GM18870 (cell line): ENCODE results near the gene PRR5L.
"Not testable (repeated sequence)": the region's sequence is repeated elsewhere in the genome, so short reads cannot be mapped to it uniquely, and the experiment has no call there.

Experiments
- ATAC-seq: cut with Tn5 transposase; IDR thresholded peaks from one replicate; pipeline ENCODE4 v1.9.1; 2021; ENCODE audit warnings: moderate library complexity; ENCODE audit not compliant: unreplicated experiment

The PRR5L gene

GRCh38 chr11:36455658-36456111 lies 159.6 kb downstream of the PRR5L start:
- no peak for ATAC-seq

- no peak for ATAC-seq
These were observed 160.1 kb downstream of the PRR5L start for GRCh38 chr11:36456156-36456555.

DNA sequence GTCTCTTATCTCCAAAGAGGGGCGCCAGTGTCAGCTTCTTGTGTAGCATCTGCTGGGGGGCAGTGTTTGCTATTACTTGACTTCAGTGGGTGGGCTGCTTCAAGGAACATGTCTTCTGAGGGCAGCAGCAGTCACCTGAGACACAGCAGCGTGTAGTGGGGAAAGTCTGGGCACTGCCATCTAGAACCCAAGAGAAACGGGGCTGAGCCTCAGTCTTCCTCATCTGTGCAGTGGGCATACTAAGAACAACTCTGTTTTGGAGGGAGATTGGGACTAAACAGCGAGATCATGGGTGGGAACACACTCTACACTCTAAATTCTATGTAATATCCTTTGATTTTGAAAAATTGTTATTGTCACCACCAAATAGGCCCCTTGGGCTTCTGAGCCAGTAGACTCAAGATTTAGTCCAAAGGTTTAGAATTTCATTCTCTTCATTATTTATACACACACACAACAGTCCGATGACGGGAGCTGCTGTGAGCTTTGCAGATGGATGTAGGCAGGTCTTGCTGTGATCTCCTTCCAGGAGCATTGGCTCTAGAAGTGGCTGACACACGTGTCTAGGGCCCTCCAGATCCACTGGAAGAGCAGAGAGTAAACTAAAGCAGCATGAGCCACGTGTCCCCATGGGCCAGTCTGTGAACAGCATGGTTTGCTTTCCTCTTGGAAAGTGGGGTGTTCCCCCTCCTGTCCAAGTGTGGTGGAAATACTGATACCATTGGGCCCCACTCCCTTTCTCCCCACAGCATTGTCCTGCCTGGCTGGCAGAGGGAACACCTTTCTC lies 162.2 kb downstream of the PRR5L start:
- ATAC-seq: no peak

DNA sequence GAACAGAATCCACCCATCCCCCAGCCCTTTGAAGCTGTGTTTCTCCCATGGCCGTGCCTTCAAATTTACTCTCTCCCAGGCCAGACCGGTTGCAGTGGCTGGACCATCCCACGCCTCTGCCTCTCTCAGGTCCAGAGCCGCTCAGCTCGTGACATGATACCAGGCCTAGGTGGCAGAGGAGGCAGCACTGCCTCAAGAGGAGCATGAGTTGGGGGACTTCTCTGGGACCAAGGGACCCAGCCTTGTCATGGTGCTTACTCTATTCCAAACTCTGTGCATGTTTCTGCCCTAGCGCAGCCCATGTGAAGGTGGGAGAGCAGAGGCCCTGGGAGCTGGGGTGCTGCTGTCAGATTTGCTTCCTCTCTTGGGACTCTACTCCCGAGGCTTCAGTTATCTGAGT lies 163.0 kb downstream of the PRR5L start:
- ATAC-seq: no peak

DNA sequence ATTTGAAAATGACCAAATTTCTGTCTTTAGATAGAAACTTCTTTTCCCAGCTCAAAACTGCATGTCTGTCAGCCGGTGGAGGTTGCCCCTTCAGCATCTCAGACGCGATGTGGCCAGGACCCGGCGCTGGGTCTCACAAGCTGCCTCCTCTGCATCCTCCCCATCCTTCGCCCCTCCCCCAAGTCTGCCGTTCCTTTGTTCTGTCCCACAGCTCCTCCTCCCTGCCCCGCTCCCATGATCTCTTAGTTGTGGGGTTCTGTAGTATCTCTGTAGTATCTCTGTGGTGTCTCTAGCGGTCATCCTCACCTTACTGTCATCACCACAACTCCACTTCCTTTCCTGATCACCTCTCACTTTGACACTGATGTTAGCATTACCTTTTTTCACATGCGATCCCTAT lies 164.1 kb downstream of the PRR5L start:
- ATAC-seq: no peak

- ATAC-seq: no peak
These were observed 166.2 kb downstream of the PRR5L start for GRCh38 chr11:36462321-36462720.

GRCh38 chr11:36463781-36464180 lies 167.7 kb downstream of the PRR5L start:
- ATAC-seq: no peak

DNA sequence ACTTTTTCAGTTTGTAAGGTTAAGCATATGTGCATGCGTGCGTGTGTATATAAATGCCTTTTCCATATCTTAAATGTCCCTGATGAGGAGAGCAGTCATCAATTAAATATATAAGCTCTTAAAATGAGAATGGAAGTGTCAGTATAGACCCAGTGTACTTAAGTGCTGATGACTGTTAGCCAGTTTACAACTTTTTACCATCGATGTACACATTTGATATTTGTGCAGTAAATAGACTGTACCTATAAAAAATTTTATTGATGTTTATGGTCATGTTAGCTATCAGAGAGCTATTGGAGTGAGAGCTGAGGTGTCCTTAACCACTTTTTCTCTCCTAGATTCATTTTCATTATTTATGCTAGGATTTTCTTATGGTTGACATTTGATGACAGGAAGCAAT lies 168.6 kb downstream of the PRR5L start:
- ATAC-seq: no peak

GRCh38 chr11:36465449-36466163 lies 169.5 kb downstream of the PRR5L start:
- no peak for ATAC-seq

DNA sequence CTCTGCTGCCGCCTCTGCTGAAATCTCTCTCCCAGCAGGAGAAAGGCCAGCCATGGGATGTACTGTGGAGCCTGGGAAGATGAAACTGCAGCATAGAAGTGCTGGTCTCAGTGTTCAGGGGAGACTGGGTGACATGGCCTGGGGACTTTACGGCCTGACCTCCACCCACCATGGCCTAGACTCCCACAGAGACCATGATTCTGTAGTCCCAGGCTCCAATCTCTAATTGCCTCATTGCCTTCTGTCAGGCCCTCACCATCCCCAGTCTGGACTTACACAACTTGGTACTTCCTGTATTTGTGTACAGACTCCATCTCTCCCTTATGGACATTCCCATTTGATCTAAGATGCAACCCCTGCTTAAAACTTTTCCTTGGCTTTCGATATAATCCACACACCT lies 170.9 kb downstream of the PRR5L start:
- ATAC-seq: no peak

DNA sequence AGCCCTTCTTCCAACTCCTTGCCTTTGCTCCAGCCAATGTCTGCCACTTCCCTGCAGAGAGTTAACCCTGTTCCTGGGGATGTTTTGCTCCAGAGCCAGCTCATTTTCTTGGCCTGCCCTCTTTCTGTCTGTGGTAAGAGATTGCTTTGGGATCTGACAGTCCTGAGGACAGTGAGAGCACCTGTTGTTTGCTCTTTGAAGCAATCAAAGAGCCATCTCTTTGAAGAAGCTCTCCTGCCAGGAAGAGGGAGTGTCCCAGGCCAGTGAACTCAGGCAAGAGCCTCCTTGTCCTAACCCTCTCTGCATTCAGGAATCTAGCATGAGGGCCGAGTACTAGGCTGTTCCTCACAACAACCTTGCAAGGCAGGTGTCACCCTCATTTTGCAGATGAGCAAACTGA lies 171.8 kb downstream of the PRR5L start:
- no peak for ATAC-seq

- no peak for ATAC-seq
These were observed 173.0 kb downstream of the PRR5L start for GRCh38 chr11:36469063-36469462.

DNA sequence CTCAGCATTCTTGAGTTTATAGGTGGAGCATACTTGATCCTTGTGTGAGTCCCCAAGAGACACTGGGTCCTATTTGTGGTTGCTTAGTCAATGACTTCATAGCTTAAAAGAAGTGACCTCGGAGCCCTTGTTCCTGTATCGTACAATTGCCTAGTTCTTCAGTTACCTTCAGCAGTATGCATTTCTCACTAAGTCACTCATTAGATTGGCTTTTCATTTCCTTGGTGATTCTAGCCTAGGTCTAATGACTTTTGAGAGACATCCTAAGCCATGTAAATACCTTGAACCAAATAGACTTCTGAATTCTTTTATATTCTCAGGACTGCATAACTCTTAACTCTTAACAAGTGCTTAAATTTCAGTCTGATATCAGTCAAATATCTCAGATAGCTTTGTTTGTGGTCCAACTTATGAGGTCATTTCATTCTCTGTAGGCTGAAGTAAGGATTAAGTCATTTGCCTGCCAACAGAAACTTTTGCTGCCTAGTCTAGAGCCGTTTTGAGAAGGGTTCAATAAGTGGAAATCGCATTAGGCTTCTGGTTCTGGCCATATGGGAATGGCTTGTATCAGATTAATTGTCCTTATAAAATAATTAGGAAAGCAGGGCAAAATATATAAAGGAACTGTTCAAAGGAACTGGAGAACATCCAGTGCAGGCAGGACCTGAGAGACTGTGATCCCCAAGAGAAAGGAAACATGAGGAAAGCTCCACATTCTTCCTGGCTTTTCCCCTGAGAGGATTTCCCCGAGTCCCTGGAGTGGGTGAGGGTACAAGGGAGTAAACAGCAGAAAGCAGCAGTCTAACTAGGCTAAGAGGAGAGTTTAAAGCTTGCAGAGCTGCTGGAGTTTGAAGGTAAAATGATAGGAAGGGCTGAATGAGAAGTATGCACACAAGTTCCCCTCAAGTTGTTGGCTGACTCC lies 174.1 kb downstream of the PRR5L start:
- no peak for ATAC-seq

DNA sequence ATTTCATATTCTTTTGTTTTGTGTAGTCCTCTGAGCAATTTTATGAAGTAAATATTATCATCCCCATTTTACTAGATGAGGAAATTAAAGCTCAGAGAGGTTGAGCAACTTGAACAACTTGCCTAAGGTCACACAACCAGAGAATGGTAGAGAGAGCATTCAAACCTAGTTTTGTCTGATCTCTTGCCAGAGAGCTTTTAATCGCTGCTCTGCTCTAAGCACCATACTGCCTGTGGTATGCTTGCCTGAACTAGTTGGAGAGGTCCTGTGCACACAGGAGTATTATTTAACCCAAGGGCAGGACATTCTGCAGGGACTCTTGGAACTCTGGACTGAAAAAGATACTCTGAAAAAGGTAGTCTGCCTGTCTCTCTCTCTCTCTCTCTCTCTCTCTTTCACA lies 175.5 kb downstream of the PRR5L start:
- no peak for ATAC-seq

GRCh38 chr11:36475192-36475591 lies 179.1 kb downstream of the PRR5L start:
- no peak for ATAC-seq

- ATAC-seq: no peak
These were observed 182.7 kb downstream of the PRR5L start for GRCh38 chr11:36478700-36479329.

- no peak for ATAC-seq
These were observed 184.7 kb downstream of the PRR5L start for GRCh38 chr11:36480833-36481232.

- ATAC-seq: not testable (repeated sequence)
These were observed 187.0 kb downstream of the PRR5L start for GRCh38 chr11:36483042-36483441.

DNA sequence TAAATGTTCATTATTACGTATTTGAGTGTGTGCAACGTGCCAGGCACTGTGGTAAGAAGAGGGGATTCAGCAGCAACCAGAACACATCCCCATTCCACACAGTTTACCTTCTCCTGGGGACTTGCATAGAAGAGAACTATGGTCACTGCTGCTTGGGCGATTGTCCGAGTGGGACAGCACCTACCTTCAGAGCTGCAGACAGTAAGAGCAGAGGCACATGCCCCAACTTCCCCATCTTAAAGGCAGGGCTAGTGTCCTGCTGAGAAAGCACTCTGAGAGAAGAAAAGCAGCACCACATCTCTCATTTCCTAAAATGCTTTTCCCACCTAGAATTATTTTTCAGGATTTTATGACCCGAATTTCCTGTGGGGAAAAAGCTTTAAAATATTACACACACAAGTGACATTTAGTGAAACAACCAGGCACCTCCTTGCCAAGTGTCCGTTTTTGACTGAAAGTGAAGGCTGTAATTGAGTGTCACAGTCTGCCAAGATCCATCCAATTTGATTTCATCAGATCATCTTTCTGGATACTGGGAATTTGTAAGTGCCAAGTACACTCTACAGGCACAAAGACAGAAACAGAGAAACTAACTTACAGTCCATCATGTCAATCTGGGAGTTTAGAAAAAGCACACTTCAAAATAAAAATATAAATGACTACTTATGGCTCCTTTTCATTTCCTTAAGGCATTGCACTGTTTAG lies 189.4 kb downstream of the PRR5L start:
- ATAC-seq: no peak

DNA sequence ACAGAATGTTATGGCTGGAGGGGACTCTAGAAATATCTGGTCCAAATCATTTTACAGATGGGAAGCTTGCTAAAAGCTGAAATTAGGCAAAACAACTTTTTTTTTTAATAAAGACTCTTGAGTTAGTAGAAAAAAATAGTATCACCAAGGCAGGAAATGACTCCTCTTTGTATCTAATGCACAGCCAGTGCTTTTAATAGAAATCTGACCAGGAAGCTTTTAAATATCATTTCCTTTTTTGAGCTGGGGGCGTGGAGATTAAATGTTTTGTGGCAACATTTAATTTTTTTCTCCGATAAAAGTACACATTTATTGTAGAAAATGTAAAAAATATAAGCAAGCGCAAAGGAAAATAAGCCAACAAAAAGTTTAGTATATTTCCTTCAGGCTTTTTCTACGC lies 191.5 kb downstream of the PRR5L start:
- no peak for ATAC-seq
